ENCODE data around the gene NEDD4L.

NEDD4L gene

GRCh38 chr18:58407263-58407648 lies 363.2 kb downstream of the NEDD4L start:
- Histone ChIP-seq H3K36me3 (ENCODE audit: insufficient read depth, low read length) (no peaks in the 10 kb centered on the region), H3K9ac (ENCODE audit: low read depth, low read length) (no peak overlapping the region), H3K4me3 (ENCODE audit: low read length) (no peak overlapping the region), H3K27ac (ENCODE audit: low read depth, low read length) (no peak overlapping the region), H3K9me3 (ENCODE audit: insufficient read depth, low read depth, low read length) (no peaks in the 10 kb centered on the region), H3K27me3 (ENCODE audit: insufficient read depth, low read length) (no peaks in the 10 kb centered on the region), H3K4me1 (ENCODE audit: insufficient read depth, low read length) (no peaks in the 10 kb centered on the region; the same call in 1 of the 2 replicates)
- WGBS, result 97% methylated on average over 7 of the region's 7 CpGs

- Histone ChIP-seq H3K4me3 (ENCODE audit: low read length) (no peak overlapping the region), H3K36me3 (ENCODE audit: insufficient read depth, low read length) (no peaks in the 10 kb centered on the region), H3K27ac (ENCODE audit: low read depth, low read length) (no peak overlapping the region), H3K9ac (ENCODE audit: low read depth, low read length) (no peak overlapping the region), H3K9me3 (ENCODE audit: insufficient read depth, low read depth, low read length) (no peaks in the 10 kb centered on the region), H3K27me3 (ENCODE audit: insufficient read depth, low read length) (no peaks in the 10 kb centered on the region), H3K4me1 (ENCODE audit: insufficient read depth, low read length) (no peaks in the 10 kb centered on the region; the same call in 1 of the 2 replicates)
- WGBS, result 88% methylated on average over 6 of the region's 6 CpGs
These were observed 363.8 kb downstream of the NEDD4L start for GRCh38 chr18:58407649-58408407.

- no peaks in the 10 kb centered on the region for H3K27me3 ChIP-seq (ENCODE audit: insufficient read depth, low read length)
- H3K27ac ChIP-seq (ENCODE audit: low read depth, low read length), result no peak overlapping the region
- no peaks in the 10 kb centered on the region for H3K36me3 ChIP-seq (ENCODE audit: insufficient read depth, low read length)
- WGBS, result 96% methylated on average over 4 of the region's 4 CpGs
- no peaks in the 10 kb centered on the region for H3K4me1 ChIP-seq (ENCODE audit: insufficient read depth, low read length)
- no peak overlapping the region for H3K4me3 ChIP-seq (ENCODE audit: low read length)
- H3K9ac ChIP-seq (ENCODE audit: low read depth, low read length), result no peak overlapping the region
- no peaks in the 10 kb centered on the region for H3K9me3 ChIP-seq (ENCODE audit: insufficient read depth, low read depth, low read length)
These were observed 364.6 kb downstream of the NEDD4L start for GRCh38 chr18:58408665-58409064.

GRCh38 chr18:58409802-58410445 lies 365.9 kb downstream of the NEDD4L start:
- 94% methylated on average over 5 of the region's 5 CpGs for WGBS
- Histone ChIP-seq H3K27ac (ENCODE audit: low read depth, low read length) (no peak overlapping the region), H3K27me3 (ENCODE audit: insufficient read depth, low read length) (no peaks in the 10 kb centered on the region), H3K4me1 (ENCODE audit: insufficient read depth, low read length) (no peaks in the 10 kb centered on the region), H3K4me3 (ENCODE audit: low read length) (no peak overlapping the region), H3K36me3 (ENCODE audit: insufficient read depth, low read length) (no peaks in the 10 kb centered on the region), H3K9me3 (ENCODE audit: insufficient read depth, low read depth, low read length) (no peaks in the 10 kb centered on the region), H3K9ac (ENCODE audit: low read depth, low read length) (no peak overlapping the region)

GRCh38 chr18:58411323-58411722 lies 367.3 kb downstream of the NEDD4L start:
- Histone ChIP-seq H3K9ac (ENCODE audit: low read depth, low read length) (no peak overlapping the region), H3K27ac (ENCODE audit: low read depth, low read length) (no peak overlapping the region), H3K36me3 (ENCODE audit: insufficient read depth, low read length) (no peaks in the 10 kb centered on the region), H3K4me1 (ENCODE audit: insufficient read depth, low read length) (no peaks in the 10 kb centered on the region), H3K4me3 (ENCODE audit: low read length) (no peak overlapping the region), H3K9me3 (ENCODE audit: insufficient read depth, low read depth, low read length) (no peaks in the 10 kb centered on the region), H3K27me3 (ENCODE audit: insufficient read depth, low read length) (no peaks in the 10 kb centered on the region)
- 89% methylated on average over 5 of the region's 7 CpGs for WGBS

- 93% methylated on average over 4 of the region's 5 CpGs for WGBS
- Histone ChIP-seq H3K4me1 (ENCODE audit: insufficient read depth, low read length) (no peaks in the 10 kb centered on the region), H3K36me3 (ENCODE audit: insufficient read depth, low read length) (no peaks in the 10 kb centered on the region), H3K9ac (ENCODE audit: low read depth, low read length) (no peak overlapping the region), H3K4me3 (ENCODE audit: low read length) (no peak overlapping the region), H3K27ac (ENCODE audit: low read depth, low read length) (no peak overlapping the region), H3K27me3 (ENCODE audit: insufficient read depth, low read length) (no peaks in the 10 kb centered on the region), H3K9me3 (ENCODE audit: insufficient read depth, low read depth, low read length) (no peaks in the 10 kb centered on the region)
These were observed 369.0 kb downstream of the NEDD4L start for GRCh38 chr18:58412844-58413666.

- H3K4me1 ChIP-seq (ENCODE audit: insufficient read depth, low read length), result no peaks in the 10 kb centered on the region
- H3K4me3 ChIP-seq (ENCODE audit: low read length), result no peak overlapping the region
- no peak overlapping the region for H3K27ac ChIP-seq (ENCODE audit: low read depth, low read length)
- no peaks in the 10 kb centered on the region for H3K9me3 ChIP-seq (ENCODE audit: insufficient read depth, low read depth, low read length)
- no peaks in the 10 kb centered on the region for H3K27me3 ChIP-seq (ENCODE audit: insufficient read depth, low read length)
- H3K36me3 ChIP-seq (ENCODE audit: insufficient read depth, low read length), result no peaks in the 10 kb centered on the region
- no peak overlapping the region for H3K9ac ChIP-seq (ENCODE audit: low read depth, low read length)
- WGBS, result 85% methylated on average over 12 of the region's 12 CpGs
These were observed 369.9 kb downstream of the NEDD4L start for GRCh38 chr18:58413667-58414628.

- Histone ChIP-seq H3K9me3 (ENCODE audit: insufficient read depth, low read depth, low read length) (no peaks in the 10 kb centered on the region), H3K27ac (ENCODE audit: low read depth, low read length) (no peak overlapping the region), H3K9ac (ENCODE audit: low read depth, low read length) (no peak overlapping the region), H3K4me1 (ENCODE audit: insufficient read depth, low read length) (no peaks in the 10 kb centered on the region), H3K27me3 (ENCODE audit: insufficient read depth, low read length) (no peaks in the 10 kb centered on the region), H3K36me3 (ENCODE audit: insufficient read depth, low read length) (no peaks in the 10 kb centered on the region), H3K4me3 (ENCODE audit: low read length) (no peak overlapping the region)
- 93% methylated on average over 7 of the region's 7 CpGs for WGBS
These were observed 372.1 kb downstream of the NEDD4L start for GRCh38 chr18:58416014-58416703.

- H3K9me3 ChIP-seq (ENCODE audit: insufficient read depth, low read depth, low read length), result no peaks in the 10 kb centered on the region
- 93% methylated on average over 16 of the region's 16 CpGs for WGBS
- no peak overlapping the region for H3K9ac ChIP-seq (ENCODE audit: low read depth, low read length)
- H3K27me3 ChIP-seq (ENCODE audit: insufficient read depth, low read length), result no peaks in the 10 kb centered on the region
- no peaks in the 10 kb centered on the region for H3K4me1 ChIP-seq (ENCODE audit: insufficient read depth, low read length)
- H3K4me3 ChIP-seq (ENCODE audit: low read length), result no peak overlapping the region
- no peaks in the 10 kb centered on the region for H3K36me3 ChIP-seq (ENCODE audit: insufficient read depth, low read length)
- no peak overlapping the region for H3K27ac ChIP-seq (ENCODE audit: low read depth, low read length)
These were observed 373.0 kb downstream of the NEDD4L start for GRCh38 chr18:58416704-58417683.
